HepG2 (cell line): ENCODE data around the gene IL3. TPM values are rescaled to one million over a fixed set of nuclear protein-coding genes. Genes with fewer than 3 reads are reported as not detected.

Experiments used
- polyA plus RNA-seq, 8 experiments: library from polyadenylated mRNA; depleted of rRNA in 3 of 8; stranded (reverse) in 7 of 8; unstranded in 1 of 8; fragments of >200 nt; fragmentation: Illumina TruSeq in 4 of 8; extraction: Trizol in 4 of 8; gene quantifications; 2 replicates each; pipeline versions ENCODE4 v1.2.1 to v1.2.3, GENCODE V29; 2011 to 2016; ENCODE audit warnings: low read depth in 4 of 8, missing spikeins in 1 of 8, mixed read lengths in 1 of 8; ENCODE audit not compliant: insufficient read depth in 1 of 8
- small RNA-seq, 3 experiments: library from RNA; depleted of rRNA; stranded (forward); fragments of <200 nt; gene quantifications; one replicate each; pipeline ENCODE3, GENCODE V24; 2012; ENCODE audit warnings: low read depth in 2 of 3, low replicate concordance in 1 of 3; ENCODE audit not compliant: insufficient read length in 3 of 3, insufficient read depth in 2 of 3
- total RNA-seq, 5 experiments: library from RNA; depleted of rRNA; stranded (reverse); fragments of >200 nt; fragmentation: Illumina TruSeq; extraction: Trizol; gene quantifications; 2 replicates each; pipeline ENCODE4 v1.2.3, GENCODE V29; 2016; ENCODE audit warnings: low read depth in 1 of 5

Gene IL3
- total and polyA plus RNA-seq, 2 of the 13 experiments (the other 11 are each of a cell fraction or from before 2014, with no cell fraction given) = not detected

Small RNA genes lying within 50 kb of the gene (small RNA-seq; reads per million reads assigned to genes)
- 0 reads per million in 3 experiments for gene RF00285

Other genes starting within 250 kb of the IL3 start
- not detected in 2 replicates for gene MEIKIN, start 115.0 kb upstream of the IL3 start, total RNA-seq (2016; rRNA removed; fragmentation: Illumina TruSeq; extraction: Trizol)
- gene MEIKIN, start 115.0 kb upstream of the IL3 start, polyA plus RNA-seq (2011; rRNA removed) = not detected in 2 replicates
- 2.5 and 3.7 TPM in 2 replicates for gene ACSL6, start 49.0 kb upstream of the IL3 start, total RNA-seq (2016; rRNA removed; fragmentation: Illumina TruSeq; extraction: Trizol)
- gene ACSL6, start 49.0 kb upstream of the IL3 start, polyA plus RNA-seq (2011; rRNA removed) = 3.8 and 8.3 TPM in 2 replicates
- not detected in 2 replicates for gene CSF2, start 13.1 kb downstream of the IL3 start, total RNA-seq (2016; rRNA removed; fragmentation: Illumina TruSeq; extraction: Trizol)
- not detected in 2 replicates for gene CSF2, start 13.1 kb downstream of the IL3 start, polyA plus RNA-seq (2011; rRNA removed)
- 16.5 and 37.7 TPM in 2 replicates for gene P4HA2, start 167.2 kb downstream of the IL3 start, total RNA-seq (2016; rRNA removed; fragmentation: Illumina TruSeq; extraction: Trizol)
- 108 and 126 TPM in 2 replicates for gene P4HA2, start 167.2 kb downstream of the IL3 start, polyA plus RNA-seq (2011; rRNA removed)
- 0.80 and 1.1 TPM in 2 replicates for gene PDLIM4, start 197.0 kb downstream of the IL3 start, total RNA-seq (2016; rRNA removed; fragmentation: Illumina TruSeq; extraction: Trizol)
- gene PDLIM4, start 197.0 kb downstream of the IL3 start, polyA plus RNA-seq (2011; rRNA removed) = 2.3 and 2.5 TPM in 2 replicates
- gene SLC22A4, start 233.7 kb downstream of the IL3 start, total RNA-seq (2016; rRNA removed; fragmentation: Illumina TruSeq; extraction: Trizol) = 0.62 and 0.83 TPM in 2 replicates
- gene SLC22A4, start 233.7 kb downstream of the IL3 start, polyA plus RNA-seq (2011; rRNA removed) = 0.33 and 0.56 TPM in 2 replicates